Measurements from ENCODE around the gene CWH43. TPM values are rescaled to one million over a fixed set of nuclear protein-coding genes. Genes with fewer than 3 reads are reported as not detected.
"Not testable (repeated sequence)": the region's sequence is repeated elsewhere in the genome, so short reads cannot be mapped to it uniquely, and the experiment has no call there.

Gene CWH43
- not detected for polyA plus RNA-seq (2012; ENCODE audit: insufficient read depth, insufficient read length)

DNA sequence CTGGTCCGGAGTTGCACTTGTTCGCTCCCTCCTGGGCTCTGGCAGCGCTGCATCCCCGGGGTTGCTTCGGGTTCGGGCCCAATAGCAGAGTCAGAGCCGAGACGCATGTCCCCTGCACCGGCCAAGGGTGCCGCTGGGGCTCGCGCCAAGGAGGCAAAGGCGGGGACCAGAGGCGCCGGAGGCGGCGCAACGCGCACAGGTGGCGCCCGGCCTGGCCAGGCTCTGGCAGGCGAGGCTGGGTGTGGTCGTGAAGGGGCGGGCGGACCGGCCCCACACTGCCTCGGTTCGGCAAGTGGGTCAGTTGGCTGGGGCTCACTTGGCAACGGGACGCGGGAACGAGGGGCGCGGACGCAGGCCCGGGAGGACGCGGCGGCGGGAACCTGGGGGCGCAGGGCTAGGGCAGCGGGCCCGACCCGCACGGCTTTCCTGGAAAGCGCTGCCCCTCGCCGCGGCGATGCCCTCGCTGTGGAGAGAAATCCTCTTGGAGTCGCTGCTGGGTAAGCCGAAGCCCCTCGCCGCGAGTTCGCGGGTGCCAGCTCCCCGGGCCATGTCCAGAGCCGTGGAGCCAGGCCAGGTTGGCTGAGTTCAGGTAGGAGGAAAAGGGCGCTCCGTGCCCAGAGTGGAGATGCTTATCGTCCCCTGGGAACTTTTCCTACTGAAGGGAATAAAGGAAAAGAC is at the start of gene CWH43:
Gene CWH43, plus strand, starts transcription at position 300 of the 678 bp plus-strand sequence. Its CDS starts 155 bp downstream, at position 455.
- no peak for DNase-seq (ENCODE audit: low read depth, low spot score)
- no peak within 1 kb of the TSS for H3K4me3 ChIP-seq (ENCODE audit: low read length)

DNA sequence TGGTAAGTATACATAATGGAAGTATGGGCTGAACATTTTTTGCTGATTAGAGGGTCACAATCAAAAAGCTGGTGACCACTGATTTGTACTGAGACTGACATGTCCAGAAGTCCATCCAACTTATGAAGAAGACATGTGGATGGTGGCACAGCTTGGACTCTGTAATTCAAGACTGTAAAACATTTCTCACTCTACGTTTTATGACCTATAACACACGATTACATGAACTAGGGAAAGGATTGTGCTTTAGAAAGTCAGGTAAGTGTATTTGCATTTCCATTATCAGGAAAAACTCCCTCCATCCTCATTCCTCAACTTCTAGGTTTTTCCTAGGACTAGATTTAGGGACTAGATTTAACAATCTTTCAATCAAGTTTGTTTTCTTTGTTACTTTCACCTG is 49.0 kb upstream of the CWH43 start:
- no peak for DNase-seq (ENCODE audit: low read depth, low spot score)
- H3K4me3 ChIP-seq (ENCODE audit: low read length): no peak overlapping the region

DNA sequence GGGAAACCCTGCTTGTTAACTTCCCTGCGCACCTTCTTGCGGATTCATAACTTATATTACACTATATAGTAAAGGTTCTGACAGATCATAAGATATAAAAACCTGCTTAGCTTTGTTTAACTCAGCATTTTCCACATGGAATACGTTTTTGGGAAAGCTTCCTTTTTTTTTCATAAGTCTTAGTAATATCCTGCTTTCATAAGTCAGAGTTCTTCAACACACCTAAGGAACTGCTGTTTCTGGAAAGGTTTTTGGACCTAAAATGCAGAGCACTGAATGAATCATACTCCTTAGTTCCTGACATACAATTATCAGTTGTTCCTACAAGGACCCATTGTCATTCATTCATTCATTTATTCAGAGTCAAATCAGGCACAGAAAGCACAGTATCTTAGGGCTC is 47.2 kb upstream of the CWH43 start:
- no peak overlapping the region for H3K4me3 ChIP-seq (ENCODE audit: low read length)
- DNase-seq (ENCODE audit: low read depth, low spot score): no peak

DNA sequence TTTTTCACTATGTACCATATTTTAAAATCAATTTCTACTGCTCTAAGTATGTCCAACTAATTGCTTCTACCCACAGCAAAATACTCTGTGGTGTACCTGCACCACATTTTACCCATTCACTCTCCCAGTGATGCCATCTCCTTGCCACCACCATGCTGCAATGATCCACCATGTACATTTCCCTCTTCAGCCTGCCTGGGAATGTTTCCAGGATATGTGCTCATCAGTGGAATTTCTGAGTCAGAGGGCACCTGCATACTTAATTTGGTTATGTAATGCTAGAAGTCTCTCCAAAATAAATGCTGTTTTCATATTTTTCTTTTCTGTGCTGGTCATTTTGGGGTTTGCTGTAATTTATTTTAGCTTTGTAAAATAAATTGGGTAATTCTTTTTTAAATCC is 46.3 kb upstream of the CWH43 start:
- no peak overlapping the region for H3K4me3 ChIP-seq (ENCODE audit: low read length)
- DNase-seq (ENCODE audit: low read depth, low spot score): no peak

DNA sequence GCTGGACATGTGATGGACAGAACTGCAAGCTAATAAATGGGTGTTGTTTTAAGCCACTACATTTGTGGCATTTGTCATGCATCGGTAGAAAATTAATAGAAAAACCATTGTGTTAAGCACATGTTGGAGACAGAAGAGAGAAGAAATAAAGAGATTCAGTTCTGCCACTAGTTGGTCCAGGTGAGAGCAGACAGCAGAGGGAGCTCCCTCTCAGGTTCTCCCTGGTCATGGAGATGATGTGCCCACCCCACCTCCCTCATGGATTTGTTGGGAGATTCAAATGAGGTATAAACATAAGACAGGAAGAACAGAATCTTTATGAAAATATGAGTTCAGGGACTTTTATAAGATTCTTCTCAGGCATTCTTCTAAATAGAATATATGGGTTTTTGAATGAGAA is 42.7 kb upstream of the CWH43 start:
- no peak overlapping the region for H3K4me3 ChIP-seq (ENCODE audit: low read length)
- no peak for DNase-seq (ENCODE audit: low read depth, low spot score)

DNA sequence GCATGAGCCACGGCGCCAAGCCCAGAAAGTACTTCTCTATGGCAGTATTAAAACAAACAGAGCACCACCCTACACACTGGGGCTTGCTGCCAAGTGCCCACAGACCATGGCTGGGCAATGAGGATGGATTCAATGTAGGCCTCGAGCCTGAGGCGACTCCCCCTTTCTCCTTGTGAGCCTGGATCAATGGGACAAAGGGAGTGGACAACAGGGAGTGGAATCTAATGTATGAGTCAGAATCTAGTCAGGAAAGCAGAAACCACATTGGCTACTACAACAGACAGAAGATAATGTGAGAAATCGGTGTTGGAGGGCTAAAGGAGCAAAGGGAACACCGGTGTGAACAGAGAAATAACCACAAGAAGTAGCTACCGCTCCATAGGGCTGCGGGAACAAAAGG is 41.8 kb upstream of the CWH43 start:
- H3K4me3 ChIP-seq (ENCODE audit: low read length): no peak overlapping the region
- DNase-seq (ENCODE audit: low read depth, low spot score): no peak

DNA sequence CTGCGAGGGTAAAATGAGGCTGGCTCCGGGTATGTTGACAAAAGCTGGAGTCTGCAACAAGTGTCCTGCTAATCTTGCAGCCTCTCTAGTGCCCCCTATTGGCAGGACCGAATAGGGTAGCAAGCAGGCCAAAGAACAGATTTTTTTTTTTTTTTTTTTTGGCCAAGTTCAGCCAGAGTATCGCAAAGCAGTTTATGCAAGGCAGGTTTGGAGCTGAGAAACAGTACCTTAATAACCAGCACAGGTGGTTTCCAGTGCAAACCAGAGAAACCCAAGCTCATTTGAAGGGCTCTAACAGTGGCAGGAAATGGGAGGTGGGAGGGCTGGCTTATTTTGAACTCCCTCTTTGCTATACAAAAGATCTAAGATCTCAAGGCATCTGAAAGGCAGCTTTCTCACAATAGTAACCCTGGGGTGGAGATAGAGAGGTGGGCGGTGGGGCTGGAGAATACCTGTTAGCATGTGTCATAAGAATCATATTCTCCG is 41.3 kb upstream of the CWH43 start:
- peak; percentile 51 for DNase-seq (ENCODE audit: low read depth, low spot score)
- no peak overlapping the region for H3K4me3 ChIP-seq (ENCODE audit: low read length)

DNA sequence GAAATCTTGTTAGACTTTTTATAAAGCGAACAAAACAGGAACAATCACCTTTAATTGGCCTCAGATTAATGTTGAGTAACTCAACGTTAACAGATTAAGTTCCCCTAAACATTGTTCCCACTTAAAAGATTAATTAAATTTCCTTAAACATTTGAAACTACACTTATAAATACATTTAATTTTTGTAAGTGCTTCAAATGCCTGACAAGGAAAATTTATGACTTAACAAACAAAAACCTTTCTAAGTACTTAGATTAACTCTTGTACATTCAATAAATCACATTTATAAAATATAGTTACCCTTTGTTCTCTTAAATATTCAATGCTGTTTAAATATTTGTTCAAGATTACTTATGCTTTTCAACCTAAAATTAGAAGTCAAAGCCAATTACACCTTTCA is 40.1 kb upstream of the CWH43 start:
- no peak for DNase-seq (ENCODE audit: low read depth, low spot score)

DNA sequence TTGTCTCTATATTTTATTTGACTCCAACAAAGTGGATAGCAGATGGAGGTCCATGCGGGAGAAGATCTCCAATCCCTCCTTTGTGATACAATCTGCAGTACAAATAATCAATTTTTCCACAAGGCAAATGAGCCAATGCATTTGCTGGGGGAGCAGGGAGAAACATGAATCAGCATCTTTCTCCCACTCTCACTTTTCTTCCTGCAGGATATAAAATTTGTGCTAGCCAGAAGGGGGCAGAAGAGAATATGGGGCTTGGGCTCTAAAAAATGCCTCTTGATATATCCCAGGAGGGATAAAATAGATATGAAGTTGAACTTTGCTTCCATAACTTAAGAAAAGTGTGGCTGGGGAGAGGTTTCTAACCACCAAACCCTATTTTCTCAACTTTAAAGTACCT is 38.3 kb upstream of the CWH43 start:
- DNase-seq (ENCODE audit: low read depth, low spot score): no peak
- no peak overlapping the region for H3K4me3 ChIP-seq (ENCODE audit: low read length)

More for the DNA sequence above, 40.1 kb upstream of the CWH43 start:
- H3K4me3 ChIP-seq (ENCODE audit: low read length): no peak overlapping the region

DNA sequence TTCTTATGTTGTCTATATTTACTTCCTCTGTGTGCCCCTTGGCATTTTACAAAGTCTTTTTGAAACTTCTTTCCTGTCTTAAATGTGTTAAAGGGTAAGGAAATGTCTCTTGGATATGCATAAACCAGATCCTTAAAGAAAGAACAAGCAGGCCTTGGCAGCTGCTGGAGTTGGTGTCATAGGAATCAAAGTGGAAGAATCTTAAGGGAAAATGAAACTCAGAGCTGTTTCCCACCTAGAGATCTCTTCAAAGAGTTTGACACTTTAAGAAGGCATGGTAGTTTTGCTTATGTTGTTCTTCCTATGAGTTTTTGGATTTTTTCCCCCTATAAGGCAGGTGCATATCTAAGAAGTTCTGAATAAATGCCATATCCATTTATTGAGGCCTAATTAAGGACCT is 37.0 kb upstream of the CWH43 start:
- no peak for DNase-seq (ENCODE audit: low read depth, low spot score)

DNA sequence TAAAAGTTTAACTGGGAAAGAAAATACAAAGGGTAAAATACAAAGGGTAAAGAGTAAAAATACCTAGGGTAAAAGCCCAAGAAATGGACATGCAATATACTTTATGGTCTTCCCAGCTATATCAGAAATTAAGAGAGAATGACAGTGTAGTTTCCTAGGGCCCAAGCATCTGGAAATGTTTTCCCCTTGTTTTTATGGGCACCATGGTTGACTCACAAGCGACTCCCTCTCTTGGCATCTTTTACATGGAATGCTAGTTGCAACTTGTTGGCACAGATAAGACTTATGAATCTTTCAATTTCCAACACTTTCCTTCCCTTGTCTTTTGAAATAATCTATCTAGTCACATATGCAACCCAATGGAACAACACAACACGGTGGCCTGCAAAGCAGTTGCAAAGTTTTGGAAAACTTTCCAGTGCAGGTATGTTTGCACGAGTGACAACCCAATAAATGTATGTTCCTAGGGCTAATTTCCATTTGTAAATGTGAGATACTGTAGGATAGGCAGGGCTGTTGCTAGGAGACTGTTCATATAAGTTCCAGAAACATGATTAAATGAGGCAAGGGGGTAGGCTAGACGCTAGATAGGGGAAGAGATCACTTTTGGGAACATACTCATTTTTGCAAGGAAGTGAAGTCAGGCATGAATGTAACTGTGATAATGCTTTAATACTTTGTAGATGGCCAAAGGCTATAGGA is 36.4 kb upstream of the CWH43 start:
- DNase-seq (ENCODE audit: low read depth, low spot score): no peak

More for the DNA sequence above, 37.0 kb upstream of the CWH43 start:
- no peak overlapping the region for H3K4me3 ChIP-seq (ENCODE audit: low read length)

DNA sequence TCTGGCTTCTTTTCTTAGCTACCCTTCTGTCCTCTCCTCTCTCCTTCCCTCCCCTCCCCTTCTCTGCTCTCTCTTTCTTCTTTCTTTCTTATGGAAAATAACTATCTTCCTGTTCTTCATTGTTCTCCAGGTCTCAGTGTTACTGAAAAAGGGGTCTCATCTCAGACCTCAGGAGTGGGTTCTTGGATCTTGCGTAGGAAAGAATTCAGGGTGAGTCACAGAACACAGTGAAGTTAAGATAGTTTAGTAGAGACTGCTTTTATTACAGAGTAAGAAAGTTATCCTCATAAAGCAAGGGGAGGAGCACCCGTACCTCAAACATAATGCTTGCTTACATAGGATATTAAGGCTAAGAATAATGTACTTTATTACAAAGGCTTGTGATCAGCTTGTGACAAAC is 31.8 kb upstream of the CWH43 start:
- H3K4me3 ChIP-seq (ENCODE audit: low read length): no peak overlapping the region
- DNase-seq (ENCODE audit: low read depth, low spot score): no peak

More for the DNA sequence above, 36.4 kb upstream of the CWH43 start:
- H3K4me3 ChIP-seq (ENCODE audit: low read length): no peak overlapping the region

DNA sequence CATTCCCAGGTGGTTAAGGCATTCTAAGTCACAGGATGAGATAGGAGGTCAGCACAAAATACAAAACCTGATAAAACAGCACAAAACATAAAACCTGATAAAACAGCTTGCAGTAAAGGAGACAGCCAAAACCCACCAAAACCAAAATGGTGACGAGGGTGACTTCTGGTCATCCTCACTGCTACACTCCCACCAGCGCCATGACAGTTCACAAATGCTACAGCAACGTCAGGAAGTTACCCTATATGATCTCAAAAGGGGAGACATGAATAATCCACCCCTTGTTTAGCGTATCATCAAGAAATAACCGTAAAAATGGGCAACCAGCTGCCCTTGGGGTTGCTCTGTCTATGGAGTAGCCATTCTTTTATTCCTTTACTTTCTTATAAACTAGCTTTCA is 28.7 kb upstream of the CWH43 start:
- DNase-seq (ENCODE audit: low read depth, low spot score); H3K4me3 ChIP-seq (ENCODE audit: low read length): not testable (repeated sequence)

DNA sequence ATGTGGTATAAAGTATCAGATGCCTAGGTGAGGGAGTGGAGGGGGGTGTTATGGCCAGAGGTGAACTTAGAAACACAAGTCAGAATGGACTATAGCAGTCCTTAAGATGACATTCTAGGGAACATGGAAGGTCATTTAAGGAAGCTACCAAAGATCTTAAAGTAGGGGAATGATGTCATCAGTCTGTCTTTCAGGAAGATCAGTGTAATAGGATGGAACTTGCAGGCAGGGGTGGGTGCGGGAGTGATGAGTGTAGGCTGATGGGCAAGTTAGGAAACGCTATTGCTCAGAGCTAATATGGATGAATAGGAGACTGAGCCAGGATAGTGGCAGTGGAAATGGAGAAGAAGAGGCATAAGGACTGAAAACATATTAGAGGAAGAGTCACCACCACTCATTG is 27.5 kb upstream of the CWH43 start:
- H3K4me3 ChIP-seq (ENCODE audit: low read length): no peak overlapping the region
- DNase-seq (ENCODE audit: low read depth, low spot score): no peak

DNA sequence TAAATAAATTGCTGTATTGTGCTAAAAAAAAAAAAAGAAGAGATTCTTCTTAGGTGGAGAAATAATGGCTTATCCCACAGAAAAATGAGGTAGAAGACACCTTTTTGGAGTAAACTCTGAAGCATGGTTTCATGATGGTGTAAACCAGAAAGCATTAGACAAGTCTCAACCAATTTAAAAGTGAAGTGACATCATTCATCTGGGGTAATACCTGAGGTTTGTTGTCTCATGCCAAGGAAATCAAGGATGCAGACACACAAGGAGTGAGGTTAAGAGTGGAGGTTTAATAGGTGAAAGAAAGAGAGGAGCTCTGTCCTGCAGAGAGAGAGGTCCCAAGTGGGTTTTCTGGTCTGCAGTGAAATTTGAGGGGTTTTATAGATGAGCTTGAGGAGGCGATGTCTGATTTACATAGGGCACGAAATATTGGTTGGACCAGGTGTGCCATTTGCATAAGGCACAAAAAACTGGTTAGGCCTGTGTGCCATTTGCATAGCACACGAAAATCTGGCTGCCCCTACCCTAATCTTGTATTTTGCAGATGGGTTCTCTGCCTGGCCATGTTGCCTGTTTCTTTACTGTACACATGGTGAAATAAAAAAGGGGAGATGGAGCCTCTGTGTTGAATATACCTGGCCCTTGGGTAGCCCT is 25.0 kb upstream of the CWH43 start:
- H3K4me3 ChIP-seq (ENCODE audit: low read length): no peak overlapping the region
- no peak for DNase-seq (ENCODE audit: low read depth, low spot score)

DNA sequence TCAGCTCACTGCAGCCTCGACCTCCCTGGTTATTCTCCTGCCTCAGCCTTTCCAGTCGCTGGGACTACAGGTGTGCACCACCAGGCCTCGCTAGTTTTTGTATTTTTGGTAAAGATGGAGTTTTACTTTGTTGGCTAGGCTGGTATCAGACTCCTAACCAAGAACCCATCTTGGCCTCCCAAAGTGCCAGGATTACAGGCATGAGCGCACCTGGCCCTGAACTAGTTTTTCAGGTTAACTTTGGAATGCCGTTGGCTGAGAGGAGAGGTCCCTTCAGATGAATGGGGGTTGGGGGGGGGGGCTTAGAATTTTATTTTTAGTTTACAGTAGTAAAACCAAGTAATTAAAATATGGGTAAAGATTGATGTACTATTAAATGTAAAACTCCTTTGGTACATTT is 23.4 kb upstream of the CWH43 start:
- no peak for DNase-seq (ENCODE audit: low read depth, low spot score)
- H3K4me3 ChIP-seq (ENCODE audit: low read length): no peak overlapping the region

DNA sequence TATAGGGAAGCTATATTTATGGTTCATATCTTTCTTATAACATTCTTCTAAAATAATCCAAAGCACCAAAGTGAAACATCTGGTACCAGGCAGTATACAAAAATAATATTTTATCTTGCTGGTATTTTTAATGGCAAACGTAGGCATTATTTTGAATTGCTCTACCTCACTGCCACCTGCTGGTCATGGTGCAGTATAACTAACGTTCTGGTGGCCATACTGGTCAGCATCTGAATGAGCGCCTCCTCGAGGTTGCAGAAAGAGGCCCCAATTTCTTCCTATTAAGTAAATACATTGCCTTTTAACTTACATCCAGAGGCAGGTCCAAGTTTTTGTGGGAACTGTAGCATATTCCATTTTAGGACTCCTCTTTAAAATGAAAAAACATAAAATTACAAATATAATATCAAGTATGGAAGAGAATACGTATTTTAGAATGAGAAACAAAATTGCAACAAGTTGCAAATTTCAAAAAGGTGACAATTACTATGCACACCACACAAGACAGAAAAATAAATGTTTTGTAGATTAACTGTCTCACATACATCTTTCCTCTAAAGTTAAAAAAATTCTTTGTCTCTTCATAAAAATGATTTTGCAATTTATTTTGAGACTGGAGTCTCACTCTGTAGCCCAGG is 22.9 kb upstream of the CWH43 start:
- DNase-seq (ENCODE audit: low read depth, low spot score): peak; percentile 80
- no peak overlapping the region for H3K4me3 ChIP-seq (ENCODE audit: low read length)

DNA sequence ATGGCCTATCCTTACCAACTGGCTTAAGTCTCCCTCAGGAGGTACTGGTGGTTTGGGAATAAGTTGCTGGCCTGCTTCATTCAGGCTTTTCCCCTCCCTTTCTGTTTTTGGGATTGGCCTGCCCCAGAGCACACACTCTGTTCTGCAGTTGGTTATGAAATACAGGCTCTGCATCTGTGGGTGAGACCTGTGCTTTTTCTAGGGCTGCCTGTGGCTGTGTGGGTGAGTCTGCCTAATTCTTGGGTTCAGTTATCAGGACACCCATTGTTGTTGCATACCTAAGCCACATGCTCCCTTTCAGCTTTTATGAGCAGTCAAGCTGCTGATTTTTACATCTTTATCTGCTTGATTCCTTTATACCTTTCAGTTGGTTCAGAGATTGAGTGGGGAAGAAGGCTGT is 19.0 kb upstream of the CWH43 start:
- no peak overlapping the region for H3K4me3 ChIP-seq (ENCODE audit: low read length)
- no peak for DNase-seq (ENCODE audit: low read depth, low spot score)

DNA sequence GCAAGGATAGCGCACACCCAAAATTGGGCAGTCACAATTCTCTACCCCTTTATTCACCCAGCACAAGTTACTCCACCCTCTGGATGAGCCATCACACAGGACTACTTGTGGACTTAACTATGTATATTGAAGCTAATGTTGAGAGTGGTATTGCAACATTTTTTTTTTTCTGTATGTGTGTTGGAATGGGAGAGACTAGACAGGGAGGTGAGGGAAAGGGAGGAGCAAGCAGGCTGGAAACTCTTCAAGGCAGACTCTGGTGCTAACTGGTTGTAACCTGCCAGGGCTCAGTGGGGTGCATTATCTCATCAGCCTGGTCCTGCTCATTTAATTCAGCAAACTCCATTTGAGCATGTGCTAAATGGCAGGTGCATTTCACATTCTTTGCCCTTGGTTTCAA is 18.4 kb upstream of the CWH43 start:
- no peak for DNase-seq (ENCODE audit: low read depth, low spot score)
- no peak overlapping the region for H3K4me3 ChIP-seq (ENCODE audit: low read length)

DNA sequence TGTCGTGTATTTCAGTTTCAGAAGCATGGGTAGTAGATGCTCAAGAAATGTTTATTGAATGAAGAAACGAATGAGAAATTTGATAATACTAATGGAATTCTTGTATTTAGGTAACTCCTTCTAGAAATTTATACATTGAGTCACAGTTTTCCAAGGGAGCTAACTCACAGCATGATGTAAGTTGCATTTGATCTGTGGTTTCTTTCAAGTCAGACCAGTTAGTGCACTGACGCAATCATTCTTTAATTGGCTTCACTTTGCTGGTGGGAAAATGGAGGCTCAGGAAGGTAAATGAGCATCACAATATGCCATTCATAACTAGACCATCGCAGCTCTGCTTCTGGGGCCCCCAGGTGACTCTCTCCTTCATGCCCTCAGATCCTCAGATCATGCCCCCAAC is 17.3 kb upstream of the CWH43 start:
- no peak for DNase-seq (ENCODE audit: low read depth, low spot score)
- no peak overlapping the region for H3K4me3 ChIP-seq (ENCODE audit: low read length)
